Cardiac fibroblast (primary cell): Measurements from ENCODE around the gene IMPA2.
A peak's percentile ranks its signal among the peaks of the same experiment; 100 is the strongest.

Experiments used
- DNase-seq, 2 donors: peaks; one replicate each; pipeline versions ENCODE4 v3.0.0 to v3.0.0-alpha.2; 2010; ENCODE audit warnings: low read depth in 2 of 2
- H3K4me3 ChIP-seq, 2 donors: replicated peaks in 1 of 2; 1 replicate in 1 of 2; 2 replicates in 1 of 2; pipeline ENCODE4 v1.5.1; 2011; ENCODE audit warnings: low read depth in 2 of 2, low read length in 2 of 2, mild to moderate bottlenecking in 2 of 2, moderate library complexity in 1 of 2
- TF ChIP-seq, protein P1 (sequence below): IDR thresholded peaks from one replicate; pipeline ENCODE4 v1.5.1; 2011; ENCODE audit warnings: low read depth, mild to moderate bottlenecking, low read length, inconsistent platforms

The IMPA2 gene

DNA sequence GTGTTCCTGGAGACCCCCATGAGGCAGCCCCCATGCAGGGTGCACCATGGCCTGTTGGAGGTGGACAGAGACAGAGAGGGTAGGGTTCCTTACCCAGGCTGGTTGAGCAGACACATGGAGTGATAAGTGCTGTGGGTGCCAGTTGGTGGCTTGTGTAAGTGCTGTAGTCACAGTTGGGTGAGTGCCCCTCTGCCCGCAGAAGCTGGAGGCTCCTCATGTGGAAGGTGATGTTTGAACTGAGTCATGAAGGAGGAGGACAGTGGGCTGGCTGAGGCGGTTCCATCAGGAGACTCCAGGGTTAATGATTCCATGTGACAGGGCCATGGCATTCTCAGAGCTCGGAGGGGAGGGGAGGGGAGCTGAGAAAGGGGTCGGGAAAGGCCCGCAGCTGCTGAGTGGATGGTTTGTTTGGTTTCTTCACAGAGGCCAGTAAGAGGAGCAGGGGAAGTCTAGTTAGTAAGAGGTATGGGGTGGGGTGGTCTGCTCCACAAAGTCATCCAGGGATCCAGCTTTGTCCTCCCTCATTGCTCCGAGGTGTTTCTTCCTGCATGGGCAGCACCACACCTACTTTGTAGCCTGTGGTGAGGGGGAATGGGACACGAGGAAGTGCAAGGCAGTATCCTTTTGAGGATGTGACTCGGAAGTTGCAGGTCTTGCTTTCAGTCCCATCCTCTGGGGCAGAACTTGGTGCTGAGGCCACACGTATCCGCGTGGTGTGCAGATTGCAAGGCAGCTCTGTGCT, 13.6 kb downstream of the IMPA2 start:
- DNase-seq = peak in 1 of 2 donors; percentile 54
- no peak overlapping the region for H3K4me3 ChIP-seq

DNA sequence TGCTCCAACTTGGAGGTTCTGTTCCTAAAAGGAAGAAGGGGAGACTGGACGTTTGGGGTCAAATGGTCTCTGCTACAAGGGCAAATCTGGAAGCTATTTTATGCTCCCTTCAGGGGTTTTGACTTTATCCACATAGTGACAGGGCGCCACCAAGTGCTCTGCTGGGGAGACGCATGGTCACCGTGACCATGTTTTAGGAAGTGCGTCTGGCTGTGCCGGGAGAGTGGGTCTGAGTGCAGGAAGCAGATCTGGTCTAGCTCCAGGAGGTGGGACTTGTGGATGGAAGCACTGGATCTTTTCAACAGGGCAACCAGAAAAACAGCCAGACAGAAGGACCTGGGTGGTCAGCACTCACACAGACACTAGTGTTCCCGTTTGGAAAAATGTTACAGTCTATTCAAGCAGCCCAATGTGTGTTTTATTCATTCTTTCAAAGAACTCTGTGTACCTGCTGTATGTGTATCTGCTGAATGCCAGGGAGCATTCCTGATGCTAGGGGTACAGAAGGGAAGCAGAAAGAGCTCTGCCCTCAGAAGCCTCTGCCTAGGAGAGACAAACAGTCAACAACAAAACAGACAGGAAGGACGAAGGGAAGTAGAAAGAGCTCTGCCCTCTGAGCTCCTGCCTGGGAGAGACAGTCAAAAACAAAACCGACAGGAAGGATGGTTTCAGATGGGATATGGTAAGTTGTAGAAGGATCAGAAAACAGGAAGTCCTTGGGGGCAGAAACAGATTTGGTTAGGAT, 14.3 kb downstream of the IMPA2 start:
- no peak overlapping the region for H3K4me3 ChIP-seq
- peak; percentile 84 to 90 for DNase-seq
- TF ChIP-seq, protein P1, sequence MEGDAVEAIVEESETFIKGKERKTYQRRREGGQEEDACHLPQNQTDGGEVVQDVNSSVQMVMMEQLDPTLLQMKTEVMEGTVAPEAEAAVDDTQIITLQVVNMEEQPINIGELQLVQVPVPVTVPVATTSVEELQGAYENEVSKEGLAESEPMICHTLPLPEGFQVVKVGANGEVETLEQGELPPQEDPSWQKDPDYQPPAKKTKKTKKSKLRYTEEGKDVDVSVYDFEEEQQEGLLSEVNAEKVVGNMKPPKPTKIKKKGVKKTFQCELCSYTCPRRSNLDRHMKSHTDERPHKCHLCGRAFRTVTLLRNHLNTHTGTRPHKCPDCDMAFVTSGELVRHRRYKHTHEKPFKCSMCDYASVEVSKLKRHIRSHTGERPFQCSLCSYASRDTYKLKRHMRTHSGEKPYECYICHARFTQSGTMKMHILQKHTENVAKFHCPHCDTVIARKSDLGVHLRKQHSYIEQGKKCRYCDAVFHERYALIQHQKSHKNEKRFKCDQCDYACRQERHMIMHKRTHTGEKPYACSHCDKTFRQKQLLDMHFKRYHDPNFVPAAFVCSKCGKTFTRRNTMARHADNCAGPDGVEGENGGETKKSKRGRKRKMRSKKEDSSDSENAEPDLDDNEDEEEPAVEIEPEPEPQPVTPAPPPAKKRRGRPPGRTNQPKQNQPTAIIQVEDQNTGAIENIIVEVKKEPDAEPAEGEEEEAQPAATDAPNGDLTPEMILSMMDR = peak; percentile 82

More for the DNA sequence above, 13.6 kb downstream of the IMPA2 start:
- TF ChIP-seq, protein P1 = no peak

DNA sequence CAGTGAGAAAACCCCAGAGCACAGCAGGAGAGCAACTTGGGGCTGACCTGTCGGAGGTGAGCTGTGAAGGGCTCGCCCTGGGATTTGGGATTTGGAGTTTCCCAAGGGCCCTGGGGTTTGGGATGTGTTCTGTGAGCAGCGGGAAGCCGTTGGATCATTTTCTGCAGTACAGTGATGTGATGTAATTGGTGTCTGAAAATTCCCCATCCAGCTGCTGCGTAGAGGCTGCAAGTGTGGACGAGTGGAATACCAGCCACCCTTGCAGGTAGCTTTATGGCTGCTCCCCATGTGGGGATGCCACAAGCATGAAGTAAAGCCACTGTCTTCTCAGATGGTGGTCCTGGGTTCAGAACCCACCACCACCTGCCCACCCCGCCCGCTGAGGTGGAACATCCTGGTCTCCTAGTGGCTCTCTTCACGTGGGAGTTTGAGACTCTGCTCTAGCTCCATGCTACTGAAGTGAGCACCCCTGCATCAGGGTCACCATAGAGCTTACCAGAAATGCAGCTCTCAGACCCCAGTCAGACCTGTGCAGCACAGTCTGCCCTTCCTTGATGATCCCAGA, 15.0 kb downstream of the IMPA2 start:
- DNase-seq = no peak
- no peak overlapping the region for H3K4me3 ChIP-seq
- TF ChIP-seq, protein P1 = no peak

DNA sequence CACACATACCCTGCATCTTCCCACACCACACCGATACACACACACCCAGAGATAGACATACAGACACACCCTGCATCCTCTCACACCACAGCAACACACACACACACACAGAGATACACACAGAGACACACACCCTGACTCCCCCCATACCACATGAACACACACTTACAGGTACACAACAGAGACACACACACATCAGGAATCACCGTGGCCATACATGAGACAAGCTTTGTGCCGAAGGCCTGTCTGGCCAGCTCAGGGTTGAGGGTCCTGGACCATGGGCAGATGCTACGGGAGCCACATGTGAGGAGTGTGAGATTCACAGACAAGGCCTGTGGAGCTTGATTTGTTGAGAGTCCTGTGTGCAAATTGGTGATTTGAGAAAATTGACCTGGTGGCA, 15.6 kb downstream of the IMPA2 start:
- H3K4me3 ChIP-seq = no peak overlapping the region
- DNase-seq = no peak
- TF ChIP-seq, protein P1 = no peak

DNA sequence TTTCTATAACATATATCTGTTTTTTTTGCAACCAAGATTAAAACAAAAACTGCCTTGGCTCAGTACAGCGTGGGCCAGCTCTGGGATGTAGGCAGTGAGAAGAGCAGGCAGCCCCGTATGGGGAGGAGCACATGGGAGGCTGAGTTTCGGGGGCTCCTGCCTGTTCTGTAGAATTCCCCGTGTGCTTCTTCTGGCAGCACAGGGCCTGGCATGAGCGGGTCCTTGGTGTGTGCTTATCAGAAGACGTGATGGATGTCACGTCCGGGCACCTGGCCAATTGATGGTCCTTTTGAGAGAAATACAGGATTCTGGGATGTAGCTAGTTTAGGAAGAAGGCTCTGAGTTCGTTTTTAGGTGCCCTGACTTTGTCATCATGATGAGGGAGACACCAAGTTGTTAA, 16.2 kb downstream of the IMPA2 start:
- H3K4me3 ChIP-seq = no peak overlapping the region
- no peak for DNase-seq
- TF ChIP-seq, protein P1 = no peak

DNA sequence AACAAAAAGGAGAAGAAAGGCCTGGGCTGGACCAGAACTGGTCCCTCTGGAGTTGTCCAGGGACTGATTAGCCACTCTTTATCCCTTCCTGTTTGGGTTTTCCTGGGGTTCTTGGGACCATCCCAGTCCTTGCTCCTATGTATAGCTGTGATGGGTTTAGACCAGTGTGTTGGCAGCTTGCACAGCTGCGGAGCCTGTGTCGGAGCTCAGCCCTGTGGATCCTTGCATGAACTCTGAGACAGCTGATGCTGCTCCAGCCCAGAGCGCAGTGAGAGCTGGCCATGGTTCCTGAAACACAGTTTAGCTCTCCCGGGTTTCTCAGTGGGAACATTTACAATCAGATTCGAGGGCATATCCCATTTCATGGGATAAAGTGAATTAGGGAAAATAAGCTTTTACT, 16.9 kb downstream of the IMPA2 start:
- TF ChIP-seq, protein P1 = no peak
- peak in 1 of 2 donors; percentile 22 for DNase-seq
- H3K4me3 ChIP-seq = no peak overlapping the region
